OCI-LY7 (cell line): Measurements from ENCODE around the gene PKD1.

ENCODE experiments used
- CTCF ChIP-seq: fragments of 200-600 bp; sonication (generic); conservative IDR thresholded peaks from 2 replicates; pipeline ENCODE4 v1.5.1; 2014; ENCODE audit warnings: mild to moderate bottlenecking, antibody characterized with exemption, low read length, moderate library complexity, mixed read lengths
- EZH2phosphoT487 ChIP-seq: fragments of 200-600 bp; sonication (generic); IDR thresholded peaks from 2 replicates; pipeline ENCODE4 v1.6.1; 2018; ENCODE audit warnings: low read depth, borderline replicate concordance, mild to moderate bottlenecking, mixed run types, antibody characterized with exemption, low read length, moderate library complexity, mixed read lengths

- TF ChIP-seq EZH2phosphoT487: no peak
- no peak for TF ChIP-seq CTCF
These were observed 69.6 kb downstream of the PKD1 start for GRCh38 chr16:2066139-2066538.
